ENCODE results near the gene GRK5.

The GRK5 gene

GRCh38 chr10:119283818-119284217, 76.4 kb downstream of the GRK5 start:
- no peaks in the 10 kb centered on the region for H3K4me1 ChIP-seq (ENCODE audit: control insufficient read depth, low read depth, low read length)
- no peaks in the 10 kb centered on the region for H3K9me3 ChIP-seq (ENCODE audit: control insufficient read depth, low read depth, low read length)
- H3K27ac ChIP-seq (ENCODE audit: low read length), result no peak overlapping the region
- H3K9ac ChIP-seq (ENCODE audit: low read length), result no peak overlapping the region
- no peaks in the 10 kb centered on the region for H3K36me3 ChIP-seq (ENCODE audit: control insufficient read depth, low read depth, low read length)
- H3K27me3 ChIP-seq (ENCODE audit: control insufficient read depth, insufficient read depth, low read length), result no peaks in the 10 kb centered on the region
- no peak overlapping the region for H3K4me3 ChIP-seq (ENCODE audit: low read length)

GRCh38 chr10:119284679-119285096, 77.3 kb downstream of the GRK5 start:
- Histone ChIP-seq H3K9me3 (ENCODE audit: control insufficient read depth, low read depth, low read length) (no peaks in the 10 kb centered on the region), H3K27ac (ENCODE audit: low read length) (no peak overlapping the region), H3K36me3 (ENCODE audit: control insufficient read depth, low read depth, low read length) (no peaks in the 10 kb centered on the region), H3K4me3 (ENCODE audit: low read length) (no peak overlapping the region), H3K9ac (ENCODE audit: low read length) (no peak overlapping the region), H3K4me1 (ENCODE audit: control insufficient read depth, low read depth, low read length) (no peaks in the 10 kb centered on the region), H3K27me3 (ENCODE audit: control insufficient read depth, insufficient read depth, low read length) (no peaks in the 10 kb centered on the region)

DNA sequence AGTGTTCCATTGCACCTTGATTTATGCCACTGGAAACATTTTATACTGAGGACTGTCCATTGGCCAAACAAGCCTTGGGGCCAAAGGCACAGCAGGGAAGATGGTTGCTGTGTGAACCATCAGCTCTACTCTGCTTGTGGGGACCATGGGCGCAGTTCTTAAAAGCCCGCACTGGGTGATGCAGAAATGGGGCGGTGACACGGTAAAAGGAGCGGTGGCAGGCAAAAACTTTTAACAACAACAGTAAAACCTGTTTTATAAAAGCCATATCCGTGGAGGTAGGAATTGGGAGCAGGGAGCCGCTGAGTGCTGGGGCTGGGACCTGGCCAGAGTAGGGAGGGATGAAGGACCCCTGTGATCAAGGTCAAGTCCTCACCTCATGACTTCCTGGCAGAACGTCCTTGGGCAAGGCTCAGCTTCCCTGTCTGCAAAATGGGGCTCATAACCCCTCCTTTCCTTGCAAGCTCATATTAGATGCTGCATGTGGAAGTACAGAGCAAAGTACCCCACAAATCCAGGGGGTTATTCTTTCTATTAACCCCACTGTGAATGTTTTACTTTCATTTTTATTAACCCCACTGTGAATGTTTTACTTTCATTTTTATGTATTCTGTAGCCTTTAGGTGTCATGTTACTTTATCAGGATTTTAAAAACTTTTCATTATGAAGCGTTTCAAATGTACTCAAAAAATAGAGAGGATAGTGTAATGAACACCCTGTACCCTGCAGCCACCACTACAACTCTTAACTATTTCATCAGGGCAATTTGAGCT, 78.3 kb downstream of the GRK5 start:
- no peak overlapping the region for H3K4me3 ChIP-seq (ENCODE audit: low read length)
- H3K4me1 ChIP-seq (ENCODE audit: control insufficient read depth, low read depth, low read length), result no peaks in the 10 kb centered on the region
- no peaks in the 10 kb centered on the region for H3K36me3 ChIP-seq (ENCODE audit: control insufficient read depth, low read depth, low read length)
- H3K27ac ChIP-seq (ENCODE audit: low read length), result no peak overlapping the region
- no peak overlapping the region for H3K9ac ChIP-seq (ENCODE audit: low read length)
- no peaks in the 10 kb centered on the region for H3K27me3 ChIP-seq (ENCODE audit: control insufficient read depth, insufficient read depth, low read length)
- H3K9me3 ChIP-seq (ENCODE audit: control insufficient read depth, low read depth, low read length), result no peaks in the 10 kb centered on the region

- H3K36me3 ChIP-seq (ENCODE audit: control insufficient read depth, low read depth, low read length), result no peaks in the 10 kb centered on the region
- peaks cover under 1% of the 10 kb centered on the region for H3K27me3 ChIP-seq (ENCODE audit: control insufficient read depth, insufficient read depth, low read length)
- H3K4me1 ChIP-seq (ENCODE audit: control insufficient read depth, low read depth, low read length), result no peaks in the 10 kb centered on the region
- no peak overlapping the region for H3K9ac ChIP-seq (ENCODE audit: low read length)
- H3K4me3 ChIP-seq (ENCODE audit: low read length), result no peak overlapping the region
- no peak overlapping the region for H3K27ac ChIP-seq (ENCODE audit: low read length)
- no peaks in the 10 kb centered on the region for H3K9me3 ChIP-seq (ENCODE audit: control insufficient read depth, low read depth, low read length)
Observed at GRCh38 chr10:119286516-119286915, 79.1 kb downstream of the GRK5 start.

- H3K27ac ChIP-seq (ENCODE audit: low read length), result no peak overlapping the region
- peaks cover 3% of the 10 kb centered on the region for H3K27me3 ChIP-seq (ENCODE audit: control insufficient read depth, insufficient read depth, low read length)
- H3K4me3 ChIP-seq (ENCODE audit: low read length), result no peak overlapping the region
- H3K4me1 ChIP-seq (ENCODE audit: control insufficient read depth, low read depth, low read length), result no peaks in the 10 kb centered on the region
- no peaks in the 10 kb centered on the region for H3K36me3 ChIP-seq (ENCODE audit: control insufficient read depth, low read depth, low read length)
- no peaks in the 10 kb centered on the region for H3K9me3 ChIP-seq (ENCODE audit: control insufficient read depth, low read depth, low read length)
- H3K9ac ChIP-seq (ENCODE audit: low read length), result no peak overlapping the region
Observed at GRCh38 chr10:119286983-119287633, 79.7 kb downstream of the GRK5 start.

DNA sequence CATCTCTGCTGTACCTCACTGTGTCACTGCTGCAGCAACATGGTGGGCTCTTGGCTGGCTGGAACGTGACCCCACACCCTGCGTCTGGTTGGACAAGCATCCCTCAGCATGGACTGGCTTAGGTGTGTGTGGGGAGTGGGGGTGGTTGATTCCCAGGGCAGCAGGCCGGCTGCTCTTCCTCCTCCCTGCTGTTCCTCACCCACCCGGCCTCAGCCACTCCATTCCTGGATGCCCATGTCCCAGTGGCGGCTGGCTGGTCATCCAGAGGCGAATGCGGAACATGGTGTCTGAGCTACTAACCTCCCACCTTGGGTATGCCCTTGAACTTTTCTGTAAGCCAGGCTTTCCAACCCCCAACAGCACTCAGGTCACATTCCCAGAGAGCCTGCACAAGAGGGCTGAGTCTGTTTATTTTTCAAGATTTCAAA, 81.2 kb downstream of the GRK5 start:
- no peaks in the 10 kb centered on the region for H3K9me3 ChIP-seq (ENCODE audit: control insufficient read depth, low read depth, low read length)
- H3K27ac ChIP-seq (ENCODE audit: low read length), result no peak overlapping the region
- H3K9ac ChIP-seq (ENCODE audit: low read length), result no peak overlapping the region
- no peak overlapping the region for H3K4me3 ChIP-seq (ENCODE audit: low read length)
- H3K27me3 ChIP-seq (ENCODE audit: control insufficient read depth, insufficient read depth, low read length), result peaks cover 3% of the 10 kb centered on the region
- H3K36me3 ChIP-seq (ENCODE audit: control insufficient read depth, low read depth, low read length), result no peaks in the 10 kb centered on the region
- H3K4me1 ChIP-seq (ENCODE audit: control insufficient read depth, low read depth, low read length), result no peaks in the 10 kb centered on the region

DNA sequence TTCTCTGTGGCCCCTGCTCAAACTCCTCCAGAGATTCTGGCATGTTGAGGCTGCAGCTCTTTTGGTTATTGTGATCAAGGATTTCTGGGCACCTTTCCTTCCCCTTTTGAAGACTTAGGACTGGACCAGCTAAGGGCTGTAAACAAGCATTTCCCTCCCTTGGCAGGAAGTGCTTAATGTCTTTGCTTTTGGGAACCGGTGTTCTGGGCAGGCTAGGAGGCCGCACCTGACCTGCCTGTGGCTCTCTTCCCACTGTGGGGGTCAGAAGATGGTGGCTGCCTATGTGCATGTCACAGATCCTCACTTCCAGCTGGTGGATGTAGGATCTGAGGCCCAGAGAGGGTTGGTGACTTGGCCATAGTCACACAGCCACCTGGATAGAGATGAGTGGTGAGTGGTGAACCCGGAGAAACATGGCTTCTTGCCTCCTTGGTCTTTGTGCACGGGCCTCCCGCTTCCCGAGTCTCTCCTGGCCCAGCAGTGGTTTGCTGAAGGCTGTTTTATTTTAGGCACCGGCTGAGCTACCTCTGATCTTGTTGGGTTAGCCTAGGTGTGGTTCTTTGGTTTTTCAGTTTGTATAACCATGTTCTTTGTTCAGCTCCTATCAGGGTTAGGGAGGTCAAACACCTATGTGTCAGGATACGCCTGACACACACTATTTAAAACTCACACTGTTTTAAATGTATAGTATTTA, 82.0 kb downstream of the GRK5 start:
- no peak overlapping the region for H3K27ac ChIP-seq (ENCODE audit: low read length)
- H3K36me3 ChIP-seq (ENCODE audit: control insufficient read depth, low read depth, low read length), result no peaks in the 10 kb centered on the region
- no peak overlapping the region for H3K4me3 ChIP-seq (ENCODE audit: low read length)
- H3K27me3 ChIP-seq (ENCODE audit: control insufficient read depth, insufficient read depth, low read length), result peaks cover 3% of the 10 kb centered on the region
- H3K9ac ChIP-seq (ENCODE audit: low read length), result no peak overlapping the region
- H3K9me3 ChIP-seq (ENCODE audit: control insufficient read depth, low read depth, low read length), result no peaks in the 10 kb centered on the region
- no peaks in the 10 kb centered on the region for H3K4me1 ChIP-seq (ENCODE audit: control insufficient read depth, low read depth, low read length)

DNA sequence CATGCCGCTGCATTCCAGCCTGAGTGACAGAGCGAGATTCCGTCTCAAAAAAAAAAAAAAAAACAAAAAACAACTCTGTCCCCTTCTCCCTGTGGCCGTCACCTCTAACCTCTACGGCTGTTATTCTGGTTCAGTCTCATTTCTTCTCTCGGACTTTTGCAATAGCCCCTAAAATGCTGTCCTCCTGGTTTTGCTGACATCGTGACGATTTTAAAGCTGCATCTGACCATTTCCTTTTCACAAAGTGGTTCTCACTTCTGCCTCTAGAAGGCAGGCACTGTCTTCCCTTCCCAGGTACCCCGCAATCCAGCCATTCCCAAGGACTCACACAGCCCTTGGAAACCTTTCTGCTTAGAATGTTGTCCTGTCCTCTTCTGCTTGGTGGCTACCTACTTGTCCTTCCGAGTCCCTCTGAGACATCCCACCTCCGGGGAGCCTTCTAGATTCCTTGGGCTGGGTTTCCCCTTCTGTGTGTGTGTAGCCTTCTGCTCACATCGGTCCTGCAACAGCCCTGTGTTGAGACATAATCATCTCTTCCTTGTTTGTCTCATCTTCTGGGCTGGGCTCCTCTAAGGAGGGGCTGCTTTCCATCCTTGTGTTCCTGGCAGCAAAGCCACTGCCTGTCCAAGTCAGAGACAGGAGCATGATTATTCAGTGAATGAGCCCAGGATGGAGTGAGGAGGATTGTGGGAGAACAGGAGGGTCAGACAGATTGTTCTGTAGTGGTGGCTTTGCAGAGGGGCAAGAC, 83.1 kb downstream of the GRK5 start:
- peaks cover 3% of the 10 kb centered on the region for H3K27me3 ChIP-seq (ENCODE audit: control insufficient read depth, insufficient read depth, low read length)
- no peaks in the 10 kb centered on the region for H3K36me3 ChIP-seq (ENCODE audit: control insufficient read depth, low read depth, low read length)
- no peaks in the 10 kb centered on the region for H3K4me1 ChIP-seq (ENCODE audit: control insufficient read depth, low read depth, low read length)
- H3K4me3 ChIP-seq (ENCODE audit: low read length), result no peak overlapping the region
- H3K9ac ChIP-seq (ENCODE audit: low read length), result no peak overlapping the region
- H3K27ac ChIP-seq (ENCODE audit: low read length), result no peak overlapping the region
- no peaks in the 10 kb centered on the region for H3K9me3 ChIP-seq (ENCODE audit: control insufficient read depth, low read depth, low read length)

DNA sequence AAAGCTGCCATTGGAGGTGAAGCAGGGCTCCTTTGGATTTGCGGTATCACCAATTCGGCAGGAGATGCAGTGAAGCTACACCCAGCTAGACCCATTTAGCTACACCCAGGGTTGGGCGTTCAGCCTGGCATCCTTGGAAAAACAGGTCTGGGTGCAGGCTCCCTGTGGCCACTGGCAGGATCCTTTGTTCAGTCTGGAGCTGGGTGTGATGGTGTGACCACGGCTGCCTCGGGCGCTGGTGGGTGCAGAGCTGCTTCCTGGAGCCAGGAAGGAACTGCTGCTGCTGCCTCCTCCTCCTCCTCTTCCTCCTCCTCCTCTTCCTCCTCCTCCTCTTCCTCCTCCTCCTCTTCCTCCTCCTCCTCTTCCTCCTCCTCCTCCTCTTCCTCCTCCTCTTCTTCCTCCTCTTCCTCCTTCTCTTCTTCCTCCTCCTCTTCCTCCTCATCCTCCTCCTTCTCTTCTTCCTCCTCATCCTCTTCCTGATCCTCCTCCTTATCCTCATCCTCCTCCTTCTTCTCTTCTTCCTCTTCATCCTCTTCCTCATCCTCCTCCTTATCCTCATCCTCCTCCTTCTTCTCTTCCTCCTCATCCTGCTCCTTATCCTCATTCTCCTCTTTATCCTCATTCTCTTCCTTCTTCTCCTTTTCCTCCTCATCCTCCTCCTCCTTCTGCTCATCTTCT, 84.0 kb downstream of the GRK5 start:
- Histone ChIP-seq H3K9ac (ENCODE audit: low read length) (no peak overlapping the region), H3K4me3 (ENCODE audit: low read length) (no peak overlapping the region), H3K9me3 (ENCODE audit: control insufficient read depth, low read depth, low read length) (no peaks in the 10 kb centered on the region), H3K27me3 (ENCODE audit: control insufficient read depth, insufficient read depth, low read length) (peaks cover 3% of the 10 kb centered on the region), H3K27ac (ENCODE audit: low read length) (no peak overlapping the region), H3K36me3 (ENCODE audit: control insufficient read depth, low read depth, low read length) (no peaks in the 10 kb centered on the region), H3K4me1 (ENCODE audit: control insufficient read depth, low read depth, low read length) (no peaks in the 10 kb centered on the region)

- H3K9ac ChIP-seq (ENCODE audit: low read length), result no peak overlapping the region
- no peaks in the 10 kb centered on the region for H3K36me3 ChIP-seq (ENCODE audit: control insufficient read depth, low read depth, low read length)
- H3K27ac ChIP-seq (ENCODE audit: low read length), result no peak overlapping the region
- H3K27me3 ChIP-seq (ENCODE audit: control insufficient read depth, insufficient read depth, low read length), result peaks cover 3% of the 10 kb centered on the region
- H3K4me3 ChIP-seq (ENCODE audit: low read length), result no peak overlapping the region
- no peaks in the 10 kb centered on the region for H3K4me1 ChIP-seq (ENCODE audit: control insufficient read depth, low read depth, low read length)
- H3K9me3 ChIP-seq (ENCODE audit: control insufficient read depth, low read depth, low read length), result no peaks in the 10 kb centered on the region
Observed at GRCh38 chr10:119292968-119293760, 85.8 kb downstream of the GRK5 start.
